HEK293 (cell line): ENCODE data around the gene SYS1.

Source experiments
- CTCF ChIA-PET: fragments of 350-600 bp; formaldehyde crosslinking; extraction: SDS; loops from one replicate; lab custom pipeline; 2021; ENCODE audit warnings: antibody characterized with exemption; lab: Yijun Ruan, JAX
- POLR2A ChIA-PET: fragments of 300-600 bp; formaldehyde crosslinking; extraction: SDS; loops from one replicate; lab custom pipeline; 2020; ENCODE audit warnings: antibody characterized with exemption, inconsistent platforms; lab: Yijun Ruan, JAX
- H3K27ac ChIP-seq: fragments of 200-500 bp; sonication (Bioruptor generic); 2 replicates; pipeline ENCODE4 v1.5.1; 2014; ENCODE audit warnings: low read depth, low read length, control low read depth, inconsistent platforms; ENCODE audit errors: extremely low read depth
- H3K36me3 ChIP-seq, 2 experiments: fragments of 200-500 bp in 1 of 2; sonication (Bioruptor generic) in 1 of 2; 1 replicate in 1 of 2; 2 replicates in 1 of 2; pipeline ENCODE4 v1.5.1; 2014 to 2017; ENCODE audit warnings: inconsistent platforms in 2 of 2, low read length in 2 of 2; ENCODE audit not compliant: control insufficient read depth in 2 of 2, insufficient read depth in 1 of 2
- H3K4me1 ChIP-seq: fragments of 200-500 bp; sonication (Bioruptor generic); 2 replicates; pipeline ENCODE4 v1.5.1; 2014; ENCODE audit warnings: mild to moderate bottlenecking, low read length, inconsistent platforms; ENCODE audit not compliant: control insufficient read depth, insufficient read depth
- H3K4me3 ChIP-seq: 2 replicates; pipeline ENCODE4 v1.5.1; 2011; ENCODE audit warnings: low read depth, mild to moderate bottlenecking, control low read depth, low read length, moderate library complexity
- H3K9me3 ChIP-seq: fragments of 200-500 bp; sonication (Bioruptor generic); 2 replicates; pipeline ENCODE4 v1.5.1; 2014; ENCODE audit warnings: low read depth, low read length, inconsistent platforms; ENCODE audit not compliant: control insufficient read depth, insufficient read depth
- BCL11B ChIP-seq: fragments of 450-650 bp; formaldehyde crosslinking; IDR thresholded peaks from 2 replicates; pipeline ENCODE4 v1.5.1; 2016; ENCODE audit warnings: low read depth, missing biosample characterization, missing genetic modification characterization
- KLF16 ChIP-seq: fragments of 450-650 bp; formaldehyde crosslinking; IDR thresholded peaks from 2 replicates; pipeline ENCODE4 v1.5.1; 2017; ENCODE audit warnings: missing biosample characterization, missing genetic modification characterization
- PATZ1 ChIP-seq: fragments of 450-650 bp; formaldehyde crosslinking; IDR thresholded peaks from 2 replicates; pipeline ENCODE4 v1.5.1; 2016; ENCODE audit warnings: missing biosample characterization, missing genetic modification characterization
- TCF7L2 ChIP-seq: IDR thresholded peaks from 2 replicates; pipeline ENCODE4 v1.6.1; 2011; ENCODE audit warnings: low read depth, mild to moderate bottlenecking, inconsistent platforms, low read length, moderate library complexity, borderline replicate concordance
- ZBTB7A ChIP-seq: fragments of 450-650 bp; formaldehyde crosslinking; IDR thresholded peaks from 2 replicates; pipeline ENCODE4 v1.5.1; 2016; ENCODE audit warnings: low read depth, missing biosample characterization, missing genetic modification characterization
- ZEB2 ChIP-seq: fragments of 450-650 bp; formaldehyde crosslinking; IDR thresholded peaks from 2 replicates; pipeline ENCODE4 v1.5.1; 2016; ENCODE audit warnings: missing biosample characterization, missing genetic modification characterization
- ZNF157 ChIP-seq: fragments of 450-650 bp; formaldehyde crosslinking; IDR thresholded peaks from 2 replicates; pipeline ENCODE4 v1.5.1; 2016; ENCODE audit warnings: missing biosample characterization, missing genetic modification characterization
- ZNF169 ChIP-seq: fragments of 450-650 bp; formaldehyde crosslinking; IDR thresholded peaks from 2 replicates; pipeline ENCODE4 v1.5.1; 2016; ENCODE audit warnings: missing biosample characterization, missing genetic modification characterization
- ZNF214 ChIP-seq: fragments of 450-650 bp; formaldehyde crosslinking; IDR thresholded peaks from 2 replicates; pipeline ENCODE4 v1.5.1; 2017; ENCODE audit warnings: missing biosample characterization, mild to moderate bottlenecking, missing genetic modification characterization, borderline replicate concordance
- ZNF221 ChIP-seq: fragments of 450-650 bp; formaldehyde crosslinking; IDR thresholded peaks from 2 replicates; pipeline ENCODE4 v1.5.1; 2017; ENCODE audit warnings: missing biosample characterization, missing genetic modification characterization, borderline replicate concordance
- ZNF280C ChIP-seq: fragments of 450-650 bp; formaldehyde crosslinking; IDR thresholded peaks from 2 replicates; pipeline ENCODE4 v1.5.1; 2016; ENCODE audit warnings: missing biosample characterization, missing genetic modification characterization
- ZNF366 ChIP-seq: fragments of 450-650 bp; formaldehyde crosslinking; conservative IDR thresholded peaks from 2 replicates; pipeline ENCODE4 v1.5.1; 2016; ENCODE audit warnings: missing biosample characterization, missing genetic modification characterization
- ZNF398 ChIP-seq: fragments of 450-650 bp; formaldehyde crosslinking; IDR thresholded peaks from 2 replicates; pipeline ENCODE4 v1.5.1; 2017; ENCODE audit warnings: missing biosample characterization, missing genetic modification characterization
- ZNF518A ChIP-seq: fragments of 450-650 bp; formaldehyde crosslinking; conservative IDR thresholded peaks from 2 replicates; pipeline ENCODE4 v1.5.1; 2016; ENCODE audit warnings: low read depth, missing biosample characterization, missing genetic modification characterization
- ZNF561 ChIP-seq: fragments of 450-650 bp; IDR thresholded peaks from 2 replicates; pipeline ENCODE4 v1.5.1; 2018; ENCODE audit warnings: missing biosample characterization, missing genetic modification characterization, borderline replicate concordance
- ZNF623 ChIP-seq: fragments of 450-650 bp; formaldehyde crosslinking; IDR thresholded peaks from 2 replicates; pipeline ENCODE4 v1.5.1; 2016; ENCODE audit warnings: missing biosample characterization, missing genetic modification characterization
- ZNF626 ChIP-seq: fragments of 450-650 bp; sonication (Bioruptor Pico); formaldehyde crosslinking; IDR thresholded peaks from 2 replicates; pipeline ENCODE4 v1.5.1; 2018; ENCODE audit warnings: missing biosample characterization, missing genetic modification characterization, inconsistent platforms
- ZNF639 ChIP-seq: fragments of 450-650 bp; formaldehyde crosslinking; IDR thresholded peaks from 2 replicates; pipeline ENCODE4 v1.5.1; 2016; ENCODE audit warnings: missing biosample characterization, missing genetic modification characterization
- ZNF654 ChIP-seq: fragments of 450-650 bp; formaldehyde crosslinking; IDR thresholded peaks from 2 replicates; pipeline ENCODE4 v1.5.1; 2016; ENCODE audit warnings: low read depth, missing biosample characterization, missing genetic modification characterization
- ZNF677 ChIP-seq: fragments of 450-650 bp; IDR thresholded peaks from 2 replicates; pipeline ENCODE4 v1.5.0; 2018; ENCODE audit warnings: missing biosample characterization, mild to moderate bottlenecking, missing genetic modification characterization, moderate library complexity
- ZNF692 ChIP-seq: fragments of 450-650 bp; formaldehyde crosslinking; IDR thresholded peaks from 2 replicates; pipeline ENCODE4 v1.5.1; 2016; ENCODE audit warnings: missing biosample characterization, missing genetic modification characterization

The SYS1 gene

GRCh38 chr20:45322952-45323383 lies 40.0 kb upstream of the SYS1 start (continued):
- TF ChIP-seq ZNF518A (tag by site-specific recombination) (no peak), ZNF677 (no peak), ZNF692 (0 out of 2 replicates have a peak, but pooled peaks have one; percentile 40), ZNF626 (tag by site-specific recombination) (no peak), ZNF561 (tag by site-specific recombination) (0 out of 2 replicates have a peak, but pooled peaks have one; percentile 46), ZBTB7A (no peak), ZNF280C (tag by site-specific recombination) (no peak), TCF7L2 (no peak)

- H3K9me3 ChIP-seq: no peaks in the 10 kb centered on the region
- no peak overlapping the region for H3K27ac ChIP-seq
- H3K4me3 ChIP-seq: no peak overlapping the region
- H3K4me1 ChIP-seq: no peaks in the 10 kb centered on the region; the same call in 1 of the 2 replicates
- CTCF ChIA-PET: interaction anchor here (0.7 to 2.5 kb wide), 3 partner anchors 48 to 113 kb away, joined by 4 to 25 read pairs (median 6); no protein-coding TSS in a partner anchor
- POLR2A ChIA-PET: interaction anchor here (1.3 to 1.4 kb wide), 2 partner anchors 24 to 113 kb away, joined by 3 to 7 read pairs; no protein-coding TSS in a partner anchor
- peaks cover 0 to 23% of the 10 kb centered on the region in 2 experiments; a peak in 1 of 3 replicates for H3K36me3 ChIP-seq
- TF ChIP-seq ZNF398: no peak
- no peak for TF ChIP-seq ZNF639 (tag by site-specific recombination)
- no peak for TF ChIP-seq KLF16 (tag by site-specific recombination)
- TF ChIP-seq ZNF214 (tag by site-specific recombination): no peak
- TF ChIP-seq ZNF654: no peak
- no peak for TF ChIP-seq ZNF221 (tag by site-specific recombination)
- TF ChIP-seq BCL11B (tag by site-specific recombination): no peak
- TF ChIP-seq ZEB2 (tag by site-specific recombination): no peak
- TF ChIP-seq ZNF623 (tag by site-specific recombination): no peak
- no peak for TF ChIP-seq ZNF169
- TF ChIP-seq PATZ1 (tag by site-specific recombination): no peak
- TF ChIP-seq ZNF157 (tag by site-specific recombination): no peak
- TF ChIP-seq ZNF366 (tag by site-specific recombination): no peak
These were observed 39.2 kb upstream of the SYS1 start for GRCh38 chr20:45323731-45324130.
